ENCODE results near the gene BET1L. TPM values are rescaled to one million over a fixed set of nuclear protein-coding genes. Genes with fewer than 3 reads are reported as not detected.
A peak's percentile ranks its signal among the peaks of the same experiment; 100 is the strongest.

BET1L gene
- total RNA-seq, 1 donor = 20.6 TPM

DNA sequence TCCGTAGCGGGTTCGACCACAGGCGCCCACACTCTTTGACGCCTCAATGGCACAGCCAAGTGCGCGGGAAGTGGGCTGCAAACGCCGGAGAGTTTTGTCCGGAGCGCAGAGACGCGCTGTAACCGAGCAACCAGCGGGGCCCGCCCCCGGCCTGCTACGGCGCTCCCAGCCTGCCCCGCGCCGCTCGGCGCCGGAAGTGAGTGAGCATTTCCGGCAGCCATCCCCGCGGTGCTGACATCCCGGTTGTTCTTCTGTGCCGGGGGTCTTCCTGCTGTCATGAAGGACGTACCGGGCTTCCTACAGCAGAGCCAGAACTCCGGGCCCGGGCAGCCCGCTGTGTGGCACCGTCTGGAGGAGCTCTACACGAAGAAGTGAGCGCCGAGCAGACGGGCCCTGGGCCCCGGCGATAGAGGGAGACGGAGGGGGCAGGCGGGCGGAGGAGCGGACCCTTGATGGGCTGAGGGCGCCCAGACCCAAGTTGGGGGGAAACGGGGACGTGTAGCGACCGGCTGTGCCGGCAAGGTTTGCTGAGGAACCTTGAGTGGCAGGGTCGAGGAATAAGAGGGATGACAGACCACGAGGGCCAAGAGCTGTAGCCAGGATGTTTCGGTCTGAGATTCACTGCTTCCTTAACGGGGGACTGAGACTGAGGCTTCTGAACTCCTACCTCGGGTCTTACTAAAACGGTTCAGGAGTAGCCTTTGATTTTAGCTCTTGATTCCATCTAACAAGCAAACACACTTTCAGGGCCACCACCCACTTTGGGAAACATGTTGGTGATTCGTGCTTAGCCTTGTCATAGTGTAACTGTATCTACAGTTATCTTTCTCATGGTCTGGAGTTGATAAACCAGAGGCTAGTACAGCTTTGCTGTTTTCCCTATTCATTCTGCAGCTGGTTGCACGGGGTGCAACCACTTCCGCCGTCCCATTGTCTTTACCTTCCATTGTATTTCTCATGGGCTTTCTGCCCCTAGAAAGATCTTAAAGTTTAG, 29.9 kb upstream of the BET1L start, which contains the start of gene PSMD13:
PSMD13 (plus strand) TSS at position 203 of the 994 bp plus-strand sequence; CDS start at position 277, 74 bp downstream.
- H3K4me1 ChIP-seq (ENCODE audit: insufficient read depth, low read length) = peaks cover 24% of the 10 kb centered on the region
- no peaks in the 10 kb centered on the region for H3K9me3 ChIP-seq (ENCODE audit: low read depth, low read length)
- H3K4me3 ChIP-seq (ENCODE audit: low read length) = peak within 1 kb of the TSS; percentile 81
- no peaks in the 10 kb centered on the region for H3K27me3 ChIP-seq (ENCODE audit: insufficient read depth, low read length)

GRCh38 chr11:235997-236773, 29.0 kb upstream of the BET1L start, which contains the start of gene SIRT3:
TSS of gene SIRT3 (minus strand) at chr11:236342. CDS start at chr11:236328, 14 bp downstream.
- Histone ChIP-seq H3K9me3 (ENCODE audit: low read depth, low read length) (no peaks in the 10 kb centered on the region), H3K4me1 (ENCODE audit: insufficient read depth, low read length) (peaks cover 22% of the 10 kb centered on the region), H3K27me3 (ENCODE audit: insufficient read depth, low read length) (no peaks in the 10 kb centered on the region), H3K4me3 (ENCODE audit: low read length) (peak within 1 kb of the TSS; percentile 81)

- Histone ChIP-seq H3K4me3 (ENCODE audit: low read length) (peak overlapping the region; percentile 65), H3K4me1 (ENCODE audit: insufficient read depth, low read length) (peaks cover 22% of the 10 kb centered on the region), H3K9me3 (ENCODE audit: low read depth, low read length) (no peaks in the 10 kb centered on the region), H3K27me3 (ENCODE audit: insufficient read depth, low read length) (no peaks in the 10 kb centered on the region)
Observed at GRCh38 chr11:235609-235996, 28.4 kb upstream of the BET1L start.

GRCh38 chr11:235180-235579, 28.0 kb upstream of the BET1L start:
- Histone ChIP-seq H3K4me3 (ENCODE audit: low read length) (no peak overlapping the region), H3K4me1 (ENCODE audit: insufficient read depth, low read length) (peaks cover 22% of the 10 kb centered on the region), H3K9me3 (ENCODE audit: low read depth, low read length) (no peaks in the 10 kb centered on the region), H3K27me3 (ENCODE audit: insufficient read depth, low read length) (no peaks in the 10 kb centered on the region)

- Histone ChIP-seq H3K9me3 (ENCODE audit: low read depth, low read length) (no peaks in the 10 kb centered on the region), H3K4me3 (ENCODE audit: low read length) (no peak overlapping the region), H3K4me1 (ENCODE audit: insufficient read depth, low read length) (peaks cover 16% of the 10 kb centered on the region)
Observed at GRCh38 chr11:232783-233565, 25.8 kb upstream of the BET1L start.

DNA sequence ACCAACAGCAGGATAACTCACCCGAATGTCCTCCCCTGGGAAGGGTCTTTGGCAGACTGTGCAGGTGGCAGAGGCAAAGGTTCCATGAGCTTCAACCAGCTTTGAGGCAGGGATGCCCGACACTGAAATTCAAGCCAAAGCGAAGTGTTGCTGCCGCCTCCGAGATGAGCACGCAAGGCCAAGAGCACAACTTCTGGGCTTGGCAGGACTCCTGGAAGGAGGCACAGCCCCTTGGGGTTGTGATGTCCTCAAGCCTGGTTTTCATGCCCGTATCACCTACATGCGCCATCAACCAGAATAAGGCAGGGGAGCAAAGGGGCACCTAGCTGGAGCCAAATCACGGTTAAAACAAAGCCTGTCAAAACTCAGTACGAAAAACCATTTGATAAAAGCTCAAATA, 23.2 kb upstream of the BET1L start:
- H3K4me3 ChIP-seq (ENCODE audit: low read length) = no peak overlapping the region
- peaks cover 4% of the 10 kb centered on the region for H3K4me1 ChIP-seq (ENCODE audit: insufficient read depth, low read length)
- H3K27me3 ChIP-seq (ENCODE audit: insufficient read depth, low read length) = no peaks in the 10 kb centered on the region
- H3K9me3 ChIP-seq (ENCODE audit: low read depth, low read length) = no peaks in the 10 kb centered on the region

More at GRCh38 chr11:232783-233565, 25.8 kb upstream of the BET1L start:
- H3K27me3 ChIP-seq (ENCODE audit: insufficient read depth, low read length) = no peaks in the 10 kb centered on the region

DNA sequence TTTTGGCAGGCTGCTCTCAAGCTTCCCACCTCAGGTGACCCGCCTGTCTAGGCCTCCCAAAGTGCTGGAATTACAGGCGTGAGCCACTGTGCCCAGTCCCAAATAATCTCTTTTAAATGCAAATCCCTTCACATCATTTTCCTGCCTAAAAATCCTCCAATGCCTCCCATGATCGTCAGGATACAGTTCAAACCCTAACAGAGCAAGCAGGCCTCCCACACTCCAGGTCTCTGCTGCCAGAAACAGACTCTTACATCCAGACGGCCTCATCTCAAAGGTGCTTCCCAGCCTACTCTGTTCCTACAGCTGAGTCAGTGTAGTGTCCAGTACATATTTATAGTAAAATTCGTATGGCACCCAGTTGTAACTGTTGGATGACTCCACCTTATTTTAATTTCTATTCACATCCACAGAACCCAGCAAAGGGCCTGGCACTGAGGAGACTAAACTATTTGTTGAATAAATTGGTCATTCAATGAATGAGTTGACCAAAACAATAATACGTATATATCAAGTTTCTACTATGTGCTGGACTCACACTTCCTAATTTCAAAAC, 20.7 kb upstream of the BET1L start:
- H3K27me3 ChIP-seq (ENCODE audit: insufficient read depth, low read length) = no peaks in the 10 kb centered on the region

GRCh38 chr11:225734-226453, 18.7 kb upstream of the BET1L start:
- H3K9me3 ChIP-seq (ENCODE audit: low read depth, low read length) = no peaks in the 10 kb centered on the region
- no peaks in the 10 kb centered on the region for H3K27me3 ChIP-seq (ENCODE audit: insufficient read depth, low read length)
- H3K4me3 ChIP-seq (ENCODE audit: low read length) = no peak overlapping the region
- no peaks in the 10 kb centered on the region for H3K4me1 ChIP-seq (ENCODE audit: insufficient read depth, low read length)

More for the DNA sequence above, 20.7 kb upstream of the BET1L start:
- no peaks in the 10 kb centered on the region for H3K9me3 ChIP-seq (ENCODE audit: low read depth, low read length)
- no peak overlapping the region for H3K4me3 ChIP-seq (ENCODE audit: low read length)
- no peaks in the 10 kb centered on the region for H3K4me1 ChIP-seq (ENCODE audit: insufficient read depth, low read length)

- Histone ChIP-seq H3K27me3 (ENCODE audit: insufficient read depth, low read length) (no peaks in the 10 kb centered on the region), H3K9me3 (ENCODE audit: low read depth, low read length) (no peaks in the 10 kb centered on the region), H3K4me1 (ENCODE audit: insufficient read depth, low read length) (no peaks in the 10 kb centered on the region)
Observed at GRCh38 chr11:224424-224823, 17.2 kb upstream of the BET1L start.

GRCh38 chr11:223884-224283, 16.7 kb upstream of the BET1L start:
- no peak overlapping the region for H3K4me3 ChIP-seq (ENCODE audit: low read length)

More at GRCh38 chr11:224424-224823, 17.2 kb upstream of the BET1L start:
- no peak overlapping the region for H3K4me3 ChIP-seq (ENCODE audit: low read length)

DNA sequence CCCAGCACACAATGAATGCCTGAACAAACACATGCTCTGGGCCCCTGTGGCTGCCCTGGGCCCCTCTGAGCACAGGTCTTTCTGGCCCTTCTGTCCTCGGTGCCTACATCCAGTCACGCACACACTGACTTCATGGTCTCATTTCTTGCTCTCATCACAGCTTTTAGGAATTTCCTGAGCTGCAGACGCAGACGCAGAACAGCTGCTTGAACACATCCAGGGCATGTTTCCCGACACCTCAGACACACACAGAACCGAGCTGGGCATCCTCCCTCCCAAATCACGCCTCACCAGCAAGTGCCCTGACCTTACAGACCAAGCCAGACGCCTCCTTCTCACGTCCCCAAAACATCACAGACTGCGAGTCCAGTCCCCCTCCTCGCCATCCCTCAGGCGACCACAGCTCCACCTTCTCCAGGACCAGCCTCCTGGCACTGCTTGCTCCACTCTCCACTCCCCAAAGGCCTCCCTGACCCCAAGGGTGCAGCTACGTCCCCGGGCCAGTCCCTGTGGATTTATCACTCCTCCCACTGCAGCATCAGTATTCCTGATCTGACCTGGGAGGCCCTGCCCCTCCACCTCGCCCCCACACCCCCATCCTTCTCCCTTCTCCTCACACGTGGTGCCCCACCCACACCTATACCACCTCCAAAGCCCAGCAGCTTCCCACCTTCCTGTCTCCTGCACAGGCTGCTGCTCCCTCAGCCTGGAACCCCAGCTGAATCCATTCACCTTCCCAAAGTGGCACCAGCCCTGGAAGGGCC, 16.0 kb upstream of the BET1L start:
- H3K27me3 ChIP-seq (ENCODE audit: insufficient read depth, low read length) = no peaks in the 10 kb centered on the region
- H3K4me3 ChIP-seq (ENCODE audit: low read length) = no peak overlapping the region
- H3K9me3 ChIP-seq (ENCODE audit: low read depth, low read length) = no peaks in the 10 kb centered on the region
- H3K4me1 ChIP-seq (ENCODE audit: insufficient read depth, low read length) = no peaks in the 10 kb centered on the region

More at GRCh38 chr11:223884-224283, 16.7 kb upstream of the BET1L start:
- no peaks in the 10 kb centered on the region for H3K27me3 ChIP-seq (ENCODE audit: insufficient read depth, low read length)
- no peaks in the 10 kb centered on the region for H3K9me3 ChIP-seq (ENCODE audit: low read depth, low read length)
- no peaks in the 10 kb centered on the region for H3K4me1 ChIP-seq (ENCODE audit: insufficient read depth, low read length)

DNA sequence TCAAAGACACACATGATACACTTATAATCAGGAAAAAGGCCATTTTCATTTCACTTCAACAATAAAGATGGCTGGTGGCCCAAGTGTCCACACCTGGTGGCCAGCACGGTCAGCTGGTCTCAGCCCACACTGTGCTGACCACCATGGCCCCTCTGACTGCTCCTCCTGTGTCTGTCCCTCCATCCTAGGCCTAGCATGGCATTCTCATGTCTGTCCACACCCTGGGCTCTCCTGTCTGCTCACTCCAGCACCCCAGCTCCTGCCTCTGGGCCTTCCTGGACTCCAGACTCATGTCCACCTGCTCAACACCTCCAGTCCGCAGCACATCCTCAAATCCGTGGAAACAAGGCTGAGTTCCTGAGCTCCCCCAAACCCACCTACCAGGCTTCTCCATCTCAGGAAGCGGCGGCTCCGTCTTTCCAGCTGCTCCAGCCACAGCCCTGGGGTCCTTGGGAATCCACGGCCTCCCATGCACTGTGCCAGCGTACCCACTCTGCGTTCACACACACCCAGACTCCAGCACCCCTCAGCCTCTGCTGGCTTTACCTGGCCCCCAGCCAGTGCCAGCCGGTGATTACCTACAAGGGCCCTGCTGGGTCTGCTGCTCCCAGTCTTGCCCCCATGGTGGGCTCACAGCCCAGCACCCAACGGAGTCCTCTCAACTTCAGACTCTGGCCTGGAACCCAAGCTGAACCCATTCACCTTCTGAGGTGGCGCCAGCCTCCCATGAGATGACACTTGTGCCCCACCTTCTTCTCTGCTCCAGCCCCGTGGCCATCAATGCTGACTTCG, 15.0 kb upstream of the BET1L start:
- Histone ChIP-seq H3K4me1 (ENCODE audit: insufficient read depth, low read length) (no peaks in the 10 kb centered on the region), H3K27me3 (ENCODE audit: insufficient read depth, low read length) (no peaks in the 10 kb centered on the region), H3K9me3 (ENCODE audit: low read depth, low read length) (no peaks in the 10 kb centered on the region), H3K4me3 (ENCODE audit: low read length) (no peak overlapping the region)

Measured in mononuclear cell (primary cell).